Common myeloid progenitor, CD34-positive (primary cell): ENCODE data around the gene TUBGCP3.

Experiments
- CTCF ChIA-PET: fragments of 350-600 bp; sonication (Branson Sonifier 250); formaldehyde crosslinking; loops from one replicate; lab custom pipeline; 2021; ENCODE audit warnings: antibody characterized with exemption; lab: Charles Lee
- POLR2A ChIA-PET: fragments of 350-600 bp; sonication (Branson Sonifier 250); formaldehyde crosslinking; loops from one replicate; lab custom pipeline; 2021; ENCODE audit warnings: antibody characterized with exemption; lab: Charles Lee
- DNase-seq, 3 donors: peaks; one replicate each; pipeline versions ENCODE4 v3.0.0 to v3.0.0-alpha.2; 2013
- H3K27ac ChIP-seq, 2 experiments: 1 replicate in 1 of 2; 2 replicates in 1 of 2; pipeline ENCODE4 v1.7.0; 2013; ENCODE audit warnings: inconsistent platforms in 2 of 2, low read length in 2 of 2, mild to moderate bottlenecking in 2 of 2, low read depth in 1 of 2, moderate library complexity in 1 of 2; ENCODE audit not compliant: severe bottlenecking in 2 of 2, insufficient read depth in 1 of 2, poor library complexity in 1 of 2
- H3K27me3 ChIP-seq, 5 experiments: replicated peaks in 2 of 5; 1 replicate in 3 of 5; 2 replicates in 2 of 5; pipeline versions ENCODE4 v1.6.1 to v1.7.0; 2013; ENCODE audit warnings: low read length in 4 of 5, mild to moderate bottlenecking in 2 of 5, moderate library complexity in 2 of 5, inconsistent platforms in 1 of 5; ENCODE audit not compliant: insufficient read depth in 5 of 5, control insufficient read depth in 4 of 5
- H3K36me3 ChIP-seq, 4 experiments: 1 replicate in 2 of 4; 2 replicates in 2 of 4; pipeline versions ENCODE4 v1.6.1 to v1.7.0; 2013; ENCODE audit warnings: low read length in 3 of 4, control low read depth in 1 of 4, mild to moderate bottlenecking in 1 of 4; ENCODE audit not compliant: control insufficient read depth in 4 of 4, insufficient read depth in 4 of 4
- H3K4me1 ChIP-seq, 4 experiments: 1 replicate in 3 of 4; 2 replicates in 1 of 4; pipeline versions ENCODE4 v1.6.1 to v1.7.1; 2013; ENCODE audit warnings: low read length in 3 of 4, mild to moderate bottlenecking in 3 of 4, control low read depth in 1 of 4, inconsistent platforms in 1 of 4, moderate library complexity in 1 of 4; ENCODE audit not compliant: control insufficient read depth in 4 of 4, insufficient read depth in 4 of 4; ENCODE audit errors: control extremely low read depth in 1 of 4
- H3K4me3 ChIP-seq, 7 experiments: 1 replicate in 4 of 7; 2 replicates in 3 of 7; pipeline versions ENCODE4 v1.5.1 to v1.7.0; 2013; ENCODE audit warnings: mild to moderate bottlenecking in 7 of 7, low read length in 6 of 7, moderate library complexity in 6 of 7, inconsistent platforms in 2 of 7, low read depth in 2 of 7, control low read depth in 1 of 7; ENCODE audit not compliant: insufficient read depth in 4 of 7, control insufficient read depth in 1 of 7; ENCODE audit errors: extremely low read depth in 1 of 7
- H3K9me3 ChIP-seq, 5 experiments: 1 replicate in 4 of 5; 2 replicates in 1 of 5; pipeline versions ENCODE4 v1.6.1 to v1.7.1; 2013; ENCODE audit warnings: low read length in 4 of 5, mild to moderate bottlenecking in 2 of 5, inconsistent platforms in 1 of 5, low read depth in 1 of 5, moderate library complexity in 1 of 5; ENCODE audit not compliant: control insufficient read depth in 4 of 5, insufficient read depth in 2 of 5; ENCODE audit errors: control extremely low read depth in 1 of 5
- WGBS: methylation state at CpG from one replicate; pipeline ENCODE4 v1.1.5; 2013; ENCODE audit not compliant: insufficient coverage; 5-methylcytosine and 5-hydroxymethylcytosine counted together

Gene TUBGCP3

DNA sequence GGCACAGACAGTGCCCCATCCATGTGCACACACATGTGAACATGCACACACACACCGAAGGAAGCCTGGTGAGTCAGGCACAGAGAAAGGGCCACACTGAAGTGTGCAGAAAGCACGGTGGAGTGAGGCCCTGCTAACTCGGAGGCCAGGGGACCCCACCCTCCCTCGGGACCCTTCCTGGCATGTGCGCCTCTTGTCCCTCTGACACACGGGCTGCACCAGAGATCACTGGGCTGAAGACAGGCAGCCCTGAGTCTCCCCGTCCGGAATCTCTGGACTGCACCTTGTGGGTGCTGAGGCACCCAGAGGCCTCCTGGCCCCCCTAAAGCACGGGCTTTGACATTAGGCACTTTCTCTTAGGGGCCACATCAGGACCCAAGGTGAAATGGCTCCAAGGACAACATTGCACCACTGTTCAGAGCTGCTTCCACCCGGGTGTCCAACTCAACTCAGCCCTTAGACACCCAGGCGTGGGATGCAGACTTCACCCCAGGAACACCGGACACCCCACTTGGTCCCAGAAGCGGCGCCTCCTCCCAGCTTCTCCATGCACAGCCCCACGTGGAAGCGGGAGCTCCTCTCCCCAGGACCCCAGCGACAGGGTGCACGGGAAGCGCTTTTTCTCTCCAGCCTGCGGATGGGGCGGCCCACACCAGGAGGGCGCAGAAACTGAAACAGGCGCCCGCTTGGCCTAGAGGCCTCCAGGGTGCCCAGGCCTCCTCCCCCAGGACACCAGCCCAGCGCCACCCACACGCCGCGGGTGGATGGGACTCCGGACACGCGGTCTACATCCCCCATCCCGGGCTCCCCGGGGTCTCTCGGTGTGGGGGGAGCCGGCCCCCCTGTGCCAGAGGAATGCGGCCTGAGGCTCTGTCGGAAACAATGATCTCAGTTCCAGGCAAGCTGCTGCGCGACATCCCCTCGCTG lies 121.6 kb downstream of the TUBGCP3 start:
- CTCF ChIA-PET, result no interaction called here
- no peaks in the 10 kb centered on the region for H3K4me1 ChIP-seq

DNA sequence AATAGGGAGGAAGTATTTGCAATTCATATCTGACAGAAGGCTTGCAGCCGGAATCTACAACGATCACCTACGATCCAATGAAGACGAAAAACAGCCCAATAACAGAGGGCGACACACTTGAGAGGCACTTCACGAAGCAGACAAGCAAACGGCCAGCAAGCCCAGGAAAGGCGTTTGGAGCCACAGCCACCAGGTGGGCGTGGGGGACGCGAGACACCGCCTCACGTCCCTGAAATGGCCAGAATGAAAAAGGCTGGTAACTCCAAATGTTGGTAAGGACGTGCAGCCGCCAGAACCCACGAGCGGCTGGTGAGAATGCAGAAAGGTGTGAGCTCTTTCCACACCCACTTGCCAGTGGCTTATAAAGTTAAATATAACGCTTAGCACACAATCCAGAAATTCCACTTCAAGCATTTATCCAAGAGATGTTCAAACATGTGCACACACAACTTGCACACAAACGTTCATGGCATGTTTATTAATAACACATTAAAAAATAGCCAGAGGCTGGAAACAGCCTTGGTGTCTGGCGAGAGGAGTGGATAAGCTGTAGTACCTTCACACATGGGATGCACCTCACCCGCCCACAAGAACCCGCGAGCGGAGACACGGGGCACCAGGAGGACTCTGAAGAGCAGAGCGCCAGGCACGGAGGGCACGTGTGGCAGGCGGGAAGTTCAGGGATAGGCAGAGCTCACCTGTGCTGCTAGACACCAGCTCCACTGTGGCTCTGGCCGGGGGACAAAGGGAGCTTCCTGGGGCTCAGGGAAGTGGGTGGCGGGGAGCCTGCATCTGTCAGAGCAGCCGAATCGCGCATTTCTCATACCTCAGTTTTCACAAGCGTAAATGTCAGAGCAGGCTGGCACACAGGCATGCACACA lies 122.5 kb downstream of the TUBGCP3 start:
- Histone ChIP-seq H3K27me3 (peaks cover 0 to 35% (median 4%) of the 10 kb centered on the region in 5 experiments), H3K27ac (no peak overlapping the region), H3K4me3 (no peak overlapping the region), H3K4me1 (peaks cover 0 to 5% (median 0%) of the 10 kb centered on the region in 4 experiments), H3K36me3 (no peaks in the 10 kb centered on the region), H3K9me3 (peaks cover 3 to 28% (median 8%) of the 10 kb centered on the region in 5 experiments)
- DNase-seq, result no peak
- WGBS, result 96% methylated on average over 32 of the region's 35 CpGs
- ChIA-PET POLR2A (no interaction called here), CTCF (no interaction called here)

More for the DNA sequence above, 121.6 kb downstream of the TUBGCP3 start:
- no peak for DNase-seq
- Histone ChIP-seq H3K36me3 (no peaks in the 10 kb centered on the region), H3K9me3 (peaks cover 3 to 28% (median 8%) of the 10 kb centered on the region in 5 experiments), H3K27ac (no peak overlapping the region), H3K27me3 (peaks cover 0 to 31% (median 4%) of the 10 kb centered on the region in 5 experiments), H3K4me3 (no peak overlapping the region)
- WGBS, result 81% methylated on average over 36 of the region's 40 CpGs
- POLR2A ChIA-PET, result no interaction called here

DNA sequence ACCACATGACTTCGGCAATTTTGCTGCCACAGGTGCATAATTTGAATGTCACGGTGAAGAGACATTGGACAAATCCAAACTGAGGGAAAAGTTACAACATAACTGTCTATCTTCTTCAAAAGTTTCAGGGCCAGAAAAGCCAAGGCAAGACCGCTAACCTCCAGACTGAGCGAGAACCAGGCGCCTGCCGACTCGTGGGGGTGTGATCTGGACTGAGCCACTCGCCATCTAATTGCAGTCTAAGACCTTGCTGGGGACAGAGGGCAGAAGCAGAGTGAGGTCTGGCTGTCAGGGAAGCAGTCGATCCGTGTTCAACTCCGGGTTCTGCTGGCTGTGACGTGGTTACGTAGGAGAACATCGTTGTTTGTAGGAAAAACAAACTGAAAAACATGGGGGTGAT lies 123.2 kb downstream of the TUBGCP3 start:
- POLR2A ChIA-PET, result no interaction called here
- CTCF ChIA-PET, result no interaction called here

DNA sequence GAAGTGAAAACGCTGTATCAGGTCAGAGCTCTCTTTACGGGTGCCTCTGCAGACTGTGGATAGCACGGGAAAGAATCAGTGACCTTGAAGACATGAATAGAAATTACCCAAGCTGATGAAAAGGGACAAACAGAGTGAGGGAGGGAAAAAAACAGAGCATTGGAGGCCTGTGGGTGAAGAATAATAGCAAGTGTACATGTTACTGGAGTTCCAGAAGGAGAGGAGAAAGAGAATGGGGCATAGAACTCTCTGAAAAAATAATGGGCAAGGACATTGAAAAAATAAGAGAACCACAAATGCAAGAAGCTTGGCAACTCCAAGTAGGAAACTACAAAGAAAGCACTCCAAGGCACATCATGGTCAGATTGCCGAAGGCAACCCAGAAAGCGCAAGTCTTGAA lies 125.5 kb downstream of the TUBGCP3 start:
- Histone ChIP-seq H3K27me3 (peaks cover 0 to 37% (median 4%) of the 10 kb centered on the region in 5 experiments), H3K4me1 (peaks cover 0 to 6% (median 0%) of the 10 kb centered on the region in 4 experiments), H3K9me3 (peaks cover 3 to 23% (median 8%) of the 10 kb centered on the region in 5 experiments), H3K27ac (no peak overlapping the region), H3K36me3 (no peaks in the 10 kb centered on the region), H3K4me3 (no peak overlapping the region)
- ChIA-PET CTCF (no interaction called here), POLR2A (no interaction called here)
- 100% methylated on average over 5 of the region's 5 CpGs for WGBS
- DNase-seq, result no peak

More for the DNA sequence above, 123.2 kb downstream of the TUBGCP3 start:
- peaks cover 0 to 6% (median 0%) of the 10 kb centered on the region in 4 experiments for H3K4me1 ChIP-seq
- H3K36me3 ChIP-seq, result no peaks in the 10 kb centered on the region
- H3K9me3 ChIP-seq, result peaks cover 3 to 26% (median 8%) of the 10 kb centered on the region in 5 experiments
- peaks cover 0 to 37% (median 4%) of the 10 kb centered on the region in 5 experiments for H3K27me3 ChIP-seq
- WGBS, result 94% methylated on average over 13 of the region's 14 CpGs
- no peak overlapping the region for H3K4me3 ChIP-seq
- H3K27ac ChIP-seq, result no peak overlapping the region
- no peak for DNase-seq

DNA sequence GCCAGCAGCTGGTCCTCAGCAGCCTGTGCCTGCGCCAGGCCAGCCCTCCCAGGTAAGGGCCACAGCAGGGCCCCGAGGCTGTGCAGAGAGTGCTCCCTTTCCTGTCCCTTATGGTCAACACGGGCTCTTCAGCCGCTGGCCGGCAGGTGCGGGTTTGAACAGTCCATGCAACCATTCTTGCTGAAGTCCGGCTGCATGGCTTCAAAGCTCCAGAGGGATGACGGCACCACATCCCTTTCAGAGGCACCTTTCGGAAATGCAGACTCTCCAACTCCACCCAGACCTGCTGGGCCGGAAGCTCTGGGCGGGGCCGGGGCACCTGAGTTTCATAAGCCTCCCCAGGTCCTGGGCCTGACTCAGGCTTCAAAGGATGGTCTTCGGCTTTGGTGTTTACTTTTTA lies 130.5 kb downstream of the TUBGCP3 start:
- Histone ChIP-seq H3K9me3 (peaks cover 1 to 14% (median 8%) of the 10 kb centered on the region in 5 experiments), H3K36me3 (no peaks in the 10 kb centered on the region), H3K4me1 (peaks cover 0 to 6% (median 0%) of the 10 kb centered on the region in 4 experiments), H3K4me3 (no peak overlapping the region), H3K27me3 (peaks cover 0 to 47% (median 2%) of the 10 kb centered on the region in 5 experiments), H3K27ac (no peak overlapping the region)
- DNase-seq, result no peak
- 92% methylated on average over 13 of the region's 13 CpGs for WGBS
- ChIA-PET CTCF (no interaction called here), POLR2A (no interaction called here)

DNA sequence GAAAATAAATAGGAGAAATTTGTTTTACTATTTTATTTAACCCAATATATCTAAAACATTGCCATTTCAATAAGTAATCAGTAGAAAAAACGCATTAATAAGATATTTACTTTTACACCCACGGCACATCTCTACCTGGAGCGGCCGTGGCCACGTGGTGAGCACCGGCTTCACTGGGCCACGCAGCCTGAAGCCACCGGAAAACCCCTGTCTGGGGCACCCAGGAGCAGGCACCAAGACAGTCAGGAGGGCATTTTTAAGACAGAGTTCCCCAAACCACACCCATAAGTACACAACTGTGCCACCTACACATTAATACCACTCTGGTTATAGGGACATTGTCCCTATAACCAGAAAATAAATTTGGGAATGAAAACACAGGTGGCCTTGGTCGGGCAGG lies 130.9 kb downstream of the TUBGCP3 start:
- Histone ChIP-seq H3K27ac (no peak overlapping the region), H3K9me3 (peaks cover 0 to 10% (median 4%) of the 10 kb centered on the region in 5 experiments), H3K4me3 (no peak overlapping the region), H3K4me1 (peaks cover 0 to 6% (median 0%) of the 10 kb centered on the region in 4 experiments), H3K27me3 (peaks cover 0 to 45% (median 0%) of the 10 kb centered on the region in 5 experiments), H3K36me3 (no peaks in the 10 kb centered on the region)
- ChIA-PET CTCF (no interaction called here), POLR2A (no interaction called here)
- WGBS, result 93% methylated on average over 5 of the region's 9 CpGs
- DNase-seq, result no peak
